Measurements from ENCODE around the gene GAB1.

The GAB1 gene

DNA sequence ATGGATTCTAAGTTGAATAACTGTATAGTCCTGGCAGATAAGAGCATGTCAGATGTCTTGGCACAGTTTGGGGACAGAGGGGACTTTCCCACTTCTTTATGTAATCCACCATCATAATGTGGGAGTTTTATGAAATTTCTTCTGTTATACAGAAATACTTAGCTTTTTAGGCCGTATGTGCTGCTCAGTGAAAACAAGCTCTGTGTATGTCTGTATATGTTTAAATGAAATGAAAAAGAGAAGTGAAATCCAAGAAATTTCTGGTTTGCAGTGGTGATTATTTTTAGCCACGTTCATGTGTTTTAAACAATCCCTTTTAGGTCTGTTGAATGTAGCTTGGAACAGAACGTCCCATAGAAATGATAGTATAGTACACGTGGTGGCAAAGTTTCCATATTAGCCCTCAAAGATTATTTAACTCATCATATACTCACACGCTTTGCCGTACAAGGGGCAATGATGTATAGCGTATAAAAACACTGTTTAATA lies 41.0 kb downstream of the GAB1 start:
- no peaks in the 10 kb centered on the region for H3K9me3 ChIP-seq (ENCODE audit: control insufficient read depth, insufficient read depth, low read depth, low read length)
- peaks cover 13% of the 10 kb centered on the region for H3K4me1 ChIP-seq (ENCODE audit: control insufficient read depth, insufficient read depth, low read length)
- H3K36me3 ChIP-seq (ENCODE audit: control insufficient read depth in 2 of 2, insufficient read depth in 1 of 2, low read length in 2 of 2): no peaks in the 10 kb centered on the region
- no peak overlapping the region for H3K4me3 ChIP-seq (ENCODE audit: low read depth, low read length)
- CTCF ChIA-PET: no interaction called here
- no peak overlapping the region for H3K27ac ChIP-seq (ENCODE audit: extremely low read depth, low read depth, low read length)
- TF ChIP-seq ZBTB8A (tag by site-specific recombination; IDR thresholded peaks at IDR 0.05) (no peak), ZNF473 (tag by site-specific recombination; IDR thresholded peaks at IDR 0.05) (no peak)
- TF ChIP-seq, protein P1, sequence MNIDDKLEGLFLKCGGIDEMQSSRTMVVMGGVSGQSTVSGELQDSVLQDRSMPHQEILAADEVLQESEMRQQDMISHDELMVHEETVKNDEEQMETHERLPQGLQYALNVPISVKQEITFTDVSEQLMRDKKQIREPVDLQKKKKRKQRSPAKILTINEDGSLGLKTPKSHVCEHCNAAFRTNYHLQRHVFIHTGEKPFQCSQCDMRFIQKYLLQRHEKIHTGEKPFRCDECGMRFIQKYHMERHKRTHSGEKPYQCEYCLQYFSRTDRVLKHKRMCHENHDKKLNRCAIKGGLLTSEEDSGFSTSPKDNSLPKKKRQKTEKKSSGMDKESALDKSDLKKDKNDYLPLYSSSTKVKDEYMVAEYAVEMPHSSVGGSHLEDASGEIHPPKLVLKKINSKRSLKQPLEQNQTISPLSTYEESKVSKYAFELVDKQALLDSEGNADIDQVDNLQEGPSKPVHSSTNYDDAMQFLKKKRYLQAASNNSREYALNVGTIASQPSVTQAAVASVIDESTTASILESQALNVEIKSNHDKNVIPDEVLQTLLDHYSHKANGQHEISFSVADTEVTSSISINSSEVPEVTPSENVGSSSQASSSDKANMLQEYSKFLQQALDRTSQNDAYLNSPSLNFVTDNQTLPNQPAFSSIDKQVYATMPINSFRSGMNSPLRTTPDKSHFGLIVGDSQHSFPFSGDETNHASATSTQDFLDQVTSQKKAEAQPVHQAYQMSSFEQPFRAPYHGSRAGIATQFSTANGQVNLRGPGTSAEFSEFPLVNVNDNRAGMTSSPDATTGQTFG (tag by site-specific recombination; IDR thresholded peaks at IDR 0.05; ENCODE audit: borderline replicate concordance): no peak
- POLR2A ChIA-PET: no interaction called here

GRCh38 chr4:143380629-143381028 lies 44.0 kb downstream of the GAB1 start:
- ChIA-PET POLR2A (no interaction called here), CTCF (no interaction called here)
- no peak overlapping the region for H3K27ac ChIP-seq (ENCODE audit: extremely low read depth, low read depth, low read length)
- H3K4me3 ChIP-seq (ENCODE audit: low read depth, low read length): no peak overlapping the region
- H3K36me3 ChIP-seq (ENCODE audit: control insufficient read depth in 2 of 2, insufficient read depth in 1 of 2, low read length in 2 of 2): no peaks in the 10 kb centered on the region
- no peaks in the 10 kb centered on the region for H3K9me3 ChIP-seq (ENCODE audit: control insufficient read depth, insufficient read depth, low read depth, low read length)
- H3K4me1 ChIP-seq (ENCODE audit: control insufficient read depth, insufficient read depth, low read length): peaks cover 13% of the 10 kb centered on the region
- TF ChIP-seq ZBTB1 (tag by site-specific recombination; IDR thresholded peaks at IDR 0.05): no peak
- no peak for TF ChIP-seq ZNF248 (tag by site-specific recombination; IDR thresholded peaks at IDR 0.05)
- no peak for TF ChIP-seq ZNF155 (tag by site-specific recombination; IDR thresholded peaks at IDR 0.05)
- no peak for TF ChIP-seq ZNF629 (tag by site-specific recombination; IDR thresholded peaks at IDR 0.05)
- no peak for TF ChIP-seq ZNF707 (tag by site-specific recombination; IDR thresholded peaks at IDR 0.05)
- TF ChIP-seq YY1 (tag by site-specific recombination; IDR thresholded peaks at IDR 0.05): no peak
- TF ChIP-seq RBAK (tag by site-specific recombination; IDR thresholded peaks at IDR 0.05): no peak
- no peak for TF ChIP-seq ZNF138 (tag by site-specific recombination; IDR thresholded peaks at IDR 0.05; ENCODE audit: borderline replicate concordance)
- TF ChIP-seq ZNF692 (tag by site-specific recombination; IDR thresholded peaks at IDR 0.05): no peak
- TF ChIP-seq, protein P2, sequence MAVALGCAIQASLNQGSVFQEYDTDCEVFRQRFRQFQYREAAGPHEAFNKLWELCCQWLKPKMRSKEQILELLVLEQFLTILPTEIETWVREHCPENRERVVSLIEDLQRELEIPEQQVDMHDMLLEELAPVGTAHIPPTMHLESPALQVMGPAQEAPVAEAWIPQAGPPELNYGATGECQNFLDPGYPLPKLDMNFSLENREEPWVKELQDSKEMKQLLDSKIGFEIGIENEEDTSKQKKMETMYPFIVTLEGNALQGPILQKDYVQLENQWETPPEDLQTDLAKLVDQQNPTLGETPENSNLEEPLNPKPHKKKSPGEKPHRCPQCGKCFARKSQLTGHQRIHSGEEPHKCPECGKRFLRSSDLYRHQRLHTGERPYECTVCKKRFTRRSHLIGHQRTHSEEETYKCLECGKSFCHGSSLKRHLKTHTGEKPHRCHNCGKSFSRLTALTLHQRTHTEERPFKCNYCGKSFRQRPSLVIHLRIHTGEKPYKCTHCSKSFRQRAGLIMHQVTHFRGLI (tag by site-specific recombination; IDR thresholded peaks at IDR 0.05): no peak
- TF ChIP-seq ZNF10 (tag by site-specific recombination; IDR thresholded peaks at IDR 0.05): no peak
- TF ChIP-seq ZNF174 (tag by site-specific recombination; IDR thresholded peaks at IDR 0.05): no peak
- TF ChIP-seq, protein P3, sequence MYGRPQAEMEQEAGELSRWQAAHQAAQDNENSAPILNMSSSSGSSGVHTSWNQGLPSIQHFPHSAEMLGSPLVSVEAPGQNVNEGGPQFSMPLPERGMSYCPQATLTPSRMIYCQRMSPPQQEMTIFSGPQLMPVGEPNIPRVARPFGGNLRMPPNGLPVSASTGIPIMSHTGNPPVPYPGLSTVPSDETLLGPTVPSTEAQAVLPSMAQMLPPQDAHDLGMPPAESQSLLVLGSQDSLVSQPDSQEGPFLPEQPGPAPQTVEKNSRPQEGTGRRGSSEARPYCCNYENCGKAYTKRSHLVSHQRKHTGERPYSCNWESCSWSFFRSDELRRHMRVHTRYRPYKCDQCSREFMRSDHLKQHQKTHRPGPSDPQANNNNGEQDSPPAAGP (tag by site-specific recombination; IDR thresholded peaks at IDR 0.05): no peak
- no peak for TF ChIP-seq ZNF473 (tag by site-specific recombination; IDR thresholded peaks at IDR 0.05)
- TF ChIP-seq ZBTB20 (tag by site-specific recombination; IDR thresholded peaks at IDR 0.05): no peak
- TF ChIP-seq SALL2 (tag by site-specific recombination; IDR thresholded peaks at IDR 0.05; ENCODE audit: borderline replicate concordance): no peak
- TF ChIP-seq ZNF596 (tag by site-specific recombination; IDR thresholded peaks at IDR 0.05): no peak
- TF ChIP-seq SP7 (tag by site-specific recombination; IDR thresholded peaks at IDR 0.05): no peak
- no peak for TF ChIP-seq ZNF2 (tag by site-specific recombination; IDR thresholded peaks at IDR 0.05)
